ENCODE data around the gene ADAM23.

The ADAM23 gene

DNA sequence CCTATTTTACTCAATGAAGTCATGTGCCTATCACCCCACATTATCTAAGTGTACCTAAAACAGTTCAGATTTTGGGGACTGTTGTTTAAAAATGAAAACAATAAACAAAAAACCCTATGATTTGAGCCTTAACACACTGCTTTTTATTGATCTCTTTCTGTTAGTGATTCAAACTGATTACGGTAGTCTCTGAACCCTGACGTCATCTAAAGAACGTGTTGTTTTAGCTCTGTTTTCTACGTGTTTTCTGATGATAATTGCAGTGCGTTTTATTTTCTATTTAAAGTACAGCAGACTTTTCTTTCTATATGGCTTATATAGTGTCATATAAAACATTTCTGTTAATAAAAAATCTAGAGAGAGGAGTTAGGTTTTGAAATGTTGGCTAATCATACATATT lies 105.1 kb downstream of the ADAM23 start:
- Histone ChIP-seq H3K27me3 (no peaks in the 10 kb centered on the region), H3K4me1 (no peaks in the 10 kb centered on the region), H3K9me3 (no peaks in the 10 kb centered on the region), H3K36me3 (no peaks in the 10 kb centered on the region), H3K4me3 (ENCODE audit: low read depth, low read length) (no peak overlapping the region)
- DNase-seq = no peak
- no peak for TF ChIP-seq CTCF (IDR thresholded peaks at IDR 0.05; ENCODE audit: low read depth, low read length)

DNA sequence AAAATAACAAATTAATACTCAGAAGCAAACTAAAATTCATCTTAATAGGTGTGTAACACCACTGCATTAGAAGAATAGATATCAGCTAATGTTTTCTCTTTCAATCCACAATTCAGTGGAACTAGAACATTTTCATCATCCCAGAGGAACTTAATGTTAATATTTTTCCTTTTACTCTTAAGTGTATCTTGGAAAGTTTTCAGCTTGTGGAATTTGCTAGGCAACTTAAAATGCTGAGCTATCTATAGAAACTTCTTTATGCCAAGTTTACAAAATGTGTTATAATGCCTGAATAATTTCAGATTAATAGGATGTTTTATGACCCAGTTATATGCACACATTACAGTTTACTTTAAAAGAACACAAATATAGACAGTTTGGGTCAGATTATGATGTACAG lies 112.4 kb downstream of the ADAM23 start:
- Histone ChIP-seq H3K27me3 (no peaks in the 10 kb centered on the region), H3K4me1 (no peaks in the 10 kb centered on the region), H3K9me3 (no peaks in the 10 kb centered on the region), H3K4me3 (ENCODE audit: low read depth, low read length) (no peak overlapping the region), H3K36me3 (no peaks in the 10 kb centered on the region)
- DNase-seq = no peak
- no peak for TF ChIP-seq CTCF (IDR thresholded peaks at IDR 0.05; ENCODE audit: low read depth, low read length)

DNA sequence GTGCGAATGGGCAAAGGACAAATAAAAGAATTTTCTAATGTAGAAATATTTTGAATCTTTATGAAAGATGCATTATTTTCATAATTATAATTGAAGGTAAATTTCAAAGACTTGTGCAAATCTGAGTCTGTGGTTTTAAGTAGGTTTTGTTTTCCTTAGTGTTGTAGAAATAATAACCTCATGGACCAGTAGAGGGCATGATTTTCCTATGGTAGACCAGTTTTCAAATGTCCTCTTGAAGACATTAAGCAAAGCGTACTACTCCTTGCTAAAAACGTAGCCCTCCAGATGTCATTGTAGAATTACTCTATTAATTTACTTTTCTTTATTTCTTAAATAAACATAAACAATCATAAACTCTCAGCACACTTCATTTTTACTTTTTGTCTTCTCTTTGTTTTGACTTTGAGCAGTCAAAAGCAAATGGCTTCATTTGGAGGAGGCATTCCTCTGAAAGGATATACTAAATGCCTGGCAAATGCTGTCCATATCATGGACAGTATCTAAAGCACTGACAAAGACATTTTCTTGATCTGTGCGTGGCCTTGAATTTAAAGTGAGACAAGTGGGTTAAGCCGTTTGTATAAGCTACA lies 113.1 kb downstream of the ADAM23 start:
- DNase-seq = no peak

GRCh38 chr2:206557321-206557720 lies 114.0 kb downstream of the ADAM23 start:
- H3K4me3 ChIP-seq (ENCODE audit: low read depth, low read length) = no peak overlapping the region
- no peaks in the 10 kb centered on the region for H3K9me3 ChIP-seq
- H3K4me1 ChIP-seq = no peaks in the 10 kb centered on the region
- H3K36me3 ChIP-seq = no peaks in the 10 kb centered on the region
- TF ChIP-seq CTCF (IDR thresholded peaks at IDR 0.05; ENCODE audit: low read depth, low read length) = no peak
- H3K27me3 ChIP-seq = no peaks in the 10 kb centered on the region
- DNase-seq = no peak

More for the DNA sequence above, 113.1 kb downstream of the ADAM23 start:
- Histone ChIP-seq H3K4me1 (no peaks in the 10 kb centered on the region), H3K36me3 (no peaks in the 10 kb centered on the region), H3K4me3 (ENCODE audit: low read depth, low read length) (no peak overlapping the region), H3K27me3 (no peaks in the 10 kb centered on the region), H3K9me3 (no peaks in the 10 kb centered on the region)
- TF ChIP-seq CTCF (IDR thresholded peaks at IDR 0.05; ENCODE audit: low read depth, low read length) = peak; percentile 70

GRCh38 chr2:206558492-206558891 lies 115.2 kb downstream of the ADAM23 start:
- H3K4me1 ChIP-seq = no peaks in the 10 kb centered on the region
- DNase-seq = no peak
- H3K4me3 ChIP-seq (ENCODE audit: low read depth, low read length) = no peak overlapping the region

More at GRCh38 chr2:206558492-206558891, 115.2 kb downstream of the ADAM23 start:
- no peak for TF ChIP-seq CTCF (IDR thresholded peaks at IDR 0.05; ENCODE audit: low read depth, low read length)
- no peaks in the 10 kb centered on the region for H3K27me3 ChIP-seq
- no peaks in the 10 kb centered on the region for H3K9me3 ChIP-seq
- H3K36me3 ChIP-seq = no peaks in the 10 kb centered on the region

Data from BE2C (cell line).